ENCODE data around the gene GGA2. TPM values are rescaled to one million over a fixed set of nuclear protein-coding genes. Genes with fewer than 3 reads are reported as not detected.

GGA2 gene
- polyA plus RNA-seq, 1 experiment = 19.0 TPM

- Histone ChIP-seq H3K36me3 (ENCODE audit: control insufficient read depth, insufficient read depth, low read length) (peaks cover 8% of the 10 kb centered on the region), H3K27me3 (ENCODE audit: control insufficient read depth, insufficient read depth, low read length) (no peaks in the 10 kb centered on the region), H3K4me3 (ENCODE audit: low read depth, low read length) (no peak overlapping the region)
- POLR2A ChIA-PET = no interaction called here
- CTCF ChIA-PET = interaction anchor here (1.7 kb wide), 1 partner anchor 11 kb away, joined by 4 read pairs; no protein-coding TSS in a partner anchor
- no peak for DNase-seq (ENCODE audit: low read depth)
- no peak for TF ChIP-seq CTCF (IDR thresholded peaks at IDR 0.05; ENCODE audit: insufficient read depth, low read depth, low read length)
Measured at GRCh38 chr16:23498863-23499262, 11.4 kb downstream of the GGA2 start.

GRCh38 chr16:23497543-23497868, 12.8 kb downstream of the GGA2 start:
- H3K4me3 ChIP-seq (ENCODE audit: low read depth, low read length) = no peak overlapping the region

GRCh38 chr16:23496821-23497542, 13.3 kb downstream of the GGA2 start:
- no peak for TF ChIP-seq CTCF (IDR thresholded peaks at IDR 0.05; ENCODE audit: insufficient read depth, low read depth, low read length)
- POLR2A ChIA-PET = interaction anchor here (0.5 kb wide), 1 partner anchor 41 kb away, joined by 3 read pairs; no protein-coding TSS in a partner anchor
- CTCF ChIA-PET = interaction anchor here (1.4 kb wide), 1 partner anchor 23 kb away, joined by 5 read pairs; no protein-coding TSS in a partner anchor
- no peak overlapping the region for H3K4me3 ChIP-seq (ENCODE audit: low read depth, low read length)
- peaks cover 14% of the 10 kb centered on the region for H3K36me3 ChIP-seq (ENCODE audit: control insufficient read depth, insufficient read depth, low read length)
- H3K27me3 ChIP-seq (ENCODE audit: control insufficient read depth, insufficient read depth, low read length) = no peaks in the 10 kb centered on the region
- peak; percentile 21 for DNase-seq (ENCODE audit: low read depth)

More at GRCh38 chr16:23497543-23497868, 12.8 kb downstream of the GGA2 start:
- DNase-seq (ENCODE audit: low read depth) = no peak
- H3K27me3 ChIP-seq (ENCODE audit: control insufficient read depth, insufficient read depth, low read length) = no peaks in the 10 kb centered on the region
- ChIA-PET POLR2A (no interaction called here), CTCF (no interaction called here)
- peaks cover 14% of the 10 kb centered on the region for H3K36me3 ChIP-seq (ENCODE audit: control insufficient read depth, insufficient read depth, low read length)
- no peak for TF ChIP-seq CTCF (IDR thresholded peaks at IDR 0.05; ENCODE audit: insufficient read depth, low read depth, low read length)

GRCh38 chr16:23495671-23496070, 14.6 kb downstream of the GGA2 start:
- DNase-seq (ENCODE audit: low read depth) = no peak
- peaks cover 16% of the 10 kb centered on the region for H3K36me3 ChIP-seq (ENCODE audit: control insufficient read depth, insufficient read depth, low read length)
- no peak overlapping the region for H3K4me3 ChIP-seq (ENCODE audit: low read depth, low read length)
- TF ChIP-seq CTCF (IDR thresholded peaks at IDR 0.05; ENCODE audit: insufficient read depth, low read depth, low read length) = no peak
- ChIA-PET POLR2A (no interaction called here), CTCF (interaction anchor here (1.1 to 1.4 kb wide), 2 partner anchors 9 to 21 kb away, joined by 4 to 5 read pairs; no protein-coding TSS in a partner anchor)
- no peaks in the 10 kb centered on the region for H3K27me3 ChIP-seq (ENCODE audit: control insufficient read depth, insufficient read depth, low read length)

- CTCF ChIA-PET = interaction anchor here (1.5 to 1.8 kb wide), 2 partner anchors 12 to 60 kb away, joined by 3 to 5 read pairs; no protein-coding TSS in a partner anchor
- POLR2A ChIA-PET = no interaction called here
- no peak for DNase-seq (ENCODE audit: low read depth)
- no peak for TF ChIP-seq CTCF (IDR thresholded peaks at IDR 0.05; ENCODE audit: insufficient read depth, low read depth, low read length)
- Histone ChIP-seq H3K27me3 (ENCODE audit: control insufficient read depth, insufficient read depth, low read length) (no peaks in the 10 kb centered on the region), H3K4me3 (ENCODE audit: low read depth, low read length) (no peak overlapping the region), H3K36me3 (ENCODE audit: control insufficient read depth, insufficient read depth, low read length) (peaks cover 15% of the 10 kb centered on the region)
Measured at GRCh38 chr16:23494188-23494587, 16.1 kb downstream of the GGA2 start.

All from BJ (cell line).